GM12878 (cell line): Measurements from ENCODE around the gene TMEM161B. TPM values are rescaled to one million over a fixed set of nuclear protein-coding genes. Genes with fewer than 3 reads are reported as not detected.

Experiments used
- ATAC-seq: fragments of 200-7000 bp; cut with Tn5 transposase; 3 replicates; pipeline ENCODE4 v1.9.1; 2020; ENCODE audit warnings: mild to moderate bottlenecking, moderate library complexity
- BruUV-seq: library from RNA; stranded (reverse); fragments of 400-500 nt; replicated peaks from 2 replicates; lab custom pipeline; 2021; lab: Mats Ljungman, UMichigan
- CTCF ChIA-PET: fragments of 300-600 bp; sonication (Branson Sonifier 250); formaldehyde crosslinking; extraction: SDS; loops from one replicate; lab custom pipeline; 2021; ENCODE audit warnings: inconsistent platforms; lab: Yijun Ruan, JAX
- POLR2A ChIA-PET: fragments of 350-600 bp; formaldehyde crosslinking; extraction: SDS; loops from one replicate; lab custom pipeline; 2021; ENCODE audit warnings: inconsistent platforms; lab: Charles Lee
- RAD21 ChIA-PET: fragments of 300-600 bp; sonication (Branson Sonifier 250); formaldehyde crosslinking; loops from one replicate; lab custom pipeline; 2023; ENCODE audit warnings: antibody characterized with exemption; ENCODE audit not compliant: unreplicated experiment; lab: Charles Lee
- SMC1A ChIA-PET: fragments of 300-600 bp; sonication (Branson Sonifier 250); formaldehyde crosslinking; loops from one replicate; lab custom pipeline; 2023; ENCODE audit not compliant: unreplicated experiment, uncharacterized antibody; lab: Charles Lee
- DNase-seq: peaks from one replicate; pipeline ENCODE4 v3.0.0-alpha.2; 2011; ENCODE audit warnings: low read depth, low spot score
- FAIRE-seq: peaks from 3 replicates; lab custom pipeline; 2011; peaks lifted over from hg19 to GRCh38; lab: Jason Lieb, UNC
- H2AFZ ChIP-seq: 2 replicates; pipeline ENCODE4 v1.6.0; 2011; ENCODE audit warnings: low read depth, low read length, control low read depth; ENCODE audit not compliant: control insufficient read depth
- H3K27ac ChIP-seq: 2 replicates; pipeline ENCODE4 v1.5.1; 2011; ENCODE audit warnings: control low read depth; ENCODE audit not compliant: control insufficient read depth, insufficient read depth
- H3K27me3 ChIP-seq, 2 experiments: replicated peaks in 1 of 2; 2 replicates each; pipeline versions ENCODE4 v1.6.0 to v1.6.1; 2011; ENCODE audit warnings: low read length in 1 of 2; ENCODE audit not compliant: control insufficient read depth in 2 of 2, insufficient read depth in 2 of 2
- H3K36me3 ChIP-seq, 2 experiments: 2 replicates each; pipeline ENCODE4 v1.5.1; 2011; ENCODE audit warnings: low read length in 1 of 2; ENCODE audit not compliant: control insufficient read depth in 2 of 2, insufficient read depth in 2 of 2
- H3K4me1 ChIP-seq: 2 replicates; pipeline ENCODE4 v1.6.1; 2011; ENCODE audit warnings: mild to moderate bottlenecking, low read length, moderate library complexity, mixed read lengths; ENCODE audit not compliant: control insufficient read depth, insufficient read depth
- H3K4me2 ChIP-seq: 2 replicates; pipeline ENCODE4 v1.6.0; 2011; ENCODE audit warnings: control low read depth; ENCODE audit not compliant: control insufficient read depth, insufficient read depth
- H3K4me3 ChIP-seq: fragments of 200-600 bp; sonication (generic); 2 replicates; pipeline ENCODE4 v1.5.1; 2016
- H3K79me2 ChIP-seq: 2 replicates; pipeline ENCODE4 v1.6.0; 2011; ENCODE audit warnings: low read length; ENCODE audit not compliant: control insufficient read depth, insufficient read depth
- H3K9ac ChIP-seq: 2 replicates; pipeline ENCODE4 v1.8.0; 2011; ENCODE audit warnings: low read length, control low read depth, mixed read lengths; ENCODE audit not compliant: control insufficient read depth, insufficient read depth
- H3K9me3 ChIP-seq: replicated peaks from 3 replicates; pipeline ENCODE4 v1.5.1; 2011; ENCODE audit warnings: mild to moderate bottlenecking, low read length; ENCODE audit not compliant: control insufficient read depth, insufficient read depth
- H4K20me1 ChIP-seq: 2 replicates; pipeline ENCODE4 v1.6.0; 2011; ENCODE audit not compliant: control insufficient read depth, insufficient read depth
- IRF4 ChIP-seq: IDR thresholded peaks from 2 replicates; pipeline ENCODE4 v1.6.1; 2011; ENCODE audit warnings: low read depth, low read length
- JUNB ChIP-seq: IDR thresholded peaks from 2 replicates; pipeline ENCODE4 v1.6.1; 2016; ENCODE audit warnings: antibody characterized with exemption, mild to moderate bottlenecking
- MTA2 ChIP-seq: fragments of 450-650 bp; IDR thresholded peaks from 2 replicates; pipeline ENCODE4 v1.6.1; 2016; ENCODE audit warnings: low read depth, mild to moderate bottlenecking, moderate library complexity
- MYB ChIP-seq: fragments of 150-350 bp; IDR thresholded peaks from 2 replicates; pipeline ENCODE4 v1.6.1; 2014; ENCODE audit warnings: mild to moderate bottlenecking, low read depth, low read length, borderline replicate concordance
- NFYB ChIP-seq: IDR thresholded peaks from 2 replicates; pipeline ENCODE4 v1.6.1; 2011; ENCODE audit warnings: low read depth, mild to moderate bottlenecking, low read length, improper control_type of control experiment, moderate library complexity; ENCODE audit not compliant: insufficient read depth
- STAT3 ChIP-seq: IDR thresholded peaks from 2 replicates; pipeline ENCODE4 v1.6.1; 2011; ENCODE audit warnings: low read depth, low read length, improper control_type of control experiment
- WRNIP1 ChIP-seq: IDR thresholded peaks from 2 replicates; pipeline ENCODE4 v1.6.1; 2011; ENCODE audit warnings: low read depth, low read length, improper control_type of control experiment, borderline replicate concordance
- WGBS: methylation state at CpG from one replicate; pipeline ENCODE4 v1.1.6; 2016; ENCODE audit warnings: low lambda C conversion rate; ENCODE audit not compliant: insufficient replicate concordance, insufficient coverage; ENCODE audit errors: missing lambda C conversion rate; 5-methylcytosine and 5-hydroxymethylcytosine counted together
- in situ Hi-C: fragments of 300-500 bp; cut with MboI; formaldehyde crosslinking; loops from 9 replicates; pipeline ENCODE4 v1.14.3; 2018; ENCODE audit warnings: mixed read lengths
- intact Hi-C: fragments of 100-400 bp; cut with micrococcal nuclease; formaldehyde crosslinking; loops from one replicate; pipeline ENCODE4 v1.14.2; 2022; ENCODE audit not compliant: unreplicated experiment
- polyA plus RNA-seq, 11 experiments: library from polyadenylated mRNA; depleted of rRNA in 4 of 11; unstranded in 6 of 11; stranded (reverse) in 5 of 11; fragments of >200 nt; fragmentation: Nextera tagmentation in 4 of 11; fragmentation: Illumina TruSeq in 1 of 11; extraction: Ambion mirVana in 4 of 11; extraction: Trizol in 1 of 11; gene quantifications; 1 replicate in 1 of 11; 2 replicates in 10 of 11; pipeline versions ENCODE4 v1.2.1 to v1.2.3, GENCODE V29; 2011 to 2016; ENCODE audit warnings: inconsistent platforms in 2 of 11, missing spikeins in 2 of 11, low read depth in 1 of 11
- total RNA-seq, 4 experiments: library from RNA; depleted of rRNA in 3 of 4; stranded (reverse); fragments of >200 nt in 3 of 4; fragmentation: Illumina TruSeq in 1 of 4; extraction: Trizol in 1 of 4; gene quantifications; 2 replicates each; pipeline versions ENCODE4 v1.2.1 to v1.2.3, GENCODE V29; 2013 to 2021
- TF ChIP-seq, protein P1 (sequence below): fragments of 150-350 bp; IDR thresholded peaks from 2 replicates; pipeline ENCODE4 v1.6.1; 2014; ENCODE audit warnings: mild to moderate bottlenecking, low read depth, low read length
- TF ChIP-seq, protein P2 (sequence below): IDR thresholded peaks from 2 replicates; pipeline ENCODE4 v1.6.1; 2012; ENCODE audit warnings: low read depth, low read length, improper control_type of control experiment

Gene TMEM161B
- total and polyA plus RNA-seq, 10 of the 15 experiments (the other 5 are each of a cell fraction or from before 2014, with no cell fraction given): 13.8 to 38.9 (median 25.0) TPM

DNA sequence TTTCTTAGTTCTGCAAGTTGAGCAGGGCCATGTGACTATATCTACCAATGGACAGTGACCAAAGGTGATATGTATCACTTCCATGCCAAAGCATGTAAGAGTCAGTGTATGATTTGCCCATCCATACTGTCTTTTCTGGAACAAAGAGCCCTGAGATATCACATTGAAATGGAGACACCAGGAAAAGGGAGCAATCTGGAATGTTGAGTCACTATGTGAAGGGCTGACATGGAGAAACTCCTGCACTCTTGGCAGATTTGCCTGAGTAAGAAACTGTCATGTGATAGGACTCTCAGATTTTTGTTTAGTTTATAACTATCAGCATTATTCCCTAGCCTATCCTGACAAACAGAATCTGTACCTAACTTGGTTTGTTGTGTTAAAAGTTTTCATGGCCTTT lies 29.8 kb upstream of the TMEM161B start:
- Histone ChIP-seq H3K4me2 (no peak overlapping the region), H3K27me3 (no peaks in the 10 kb centered on the region), H3K27ac (no peak overlapping the region), H2AFZ (no peak overlapping the region), H3K9ac (no peak overlapping the region), H3K4me1 (no peaks in the 10 kb centered on the region), H4K20me1 (no peaks in the 10 kb centered on the region), H3K4me3 (no peak overlapping the region), H3K9me3 (no peaks in the 10 kb centered on the region), H3K36me3 (no peaks in the 10 kb centered on the region), H3K79me2 (no peaks in the 10 kb centered on the region)
- intact Hi-C loops (no loop called here), in situ Hi-C loops (no loop called here)
- no peak for DNase-seq
- ChIA-PET SMC1A (no interaction called here), POLR2A (no interaction called here), RAD21 (no interaction called here), CTCF (no interaction called here)
- TF ChIP-seq IRF4: no peak
- TF ChIP-seq, protein P1, sequence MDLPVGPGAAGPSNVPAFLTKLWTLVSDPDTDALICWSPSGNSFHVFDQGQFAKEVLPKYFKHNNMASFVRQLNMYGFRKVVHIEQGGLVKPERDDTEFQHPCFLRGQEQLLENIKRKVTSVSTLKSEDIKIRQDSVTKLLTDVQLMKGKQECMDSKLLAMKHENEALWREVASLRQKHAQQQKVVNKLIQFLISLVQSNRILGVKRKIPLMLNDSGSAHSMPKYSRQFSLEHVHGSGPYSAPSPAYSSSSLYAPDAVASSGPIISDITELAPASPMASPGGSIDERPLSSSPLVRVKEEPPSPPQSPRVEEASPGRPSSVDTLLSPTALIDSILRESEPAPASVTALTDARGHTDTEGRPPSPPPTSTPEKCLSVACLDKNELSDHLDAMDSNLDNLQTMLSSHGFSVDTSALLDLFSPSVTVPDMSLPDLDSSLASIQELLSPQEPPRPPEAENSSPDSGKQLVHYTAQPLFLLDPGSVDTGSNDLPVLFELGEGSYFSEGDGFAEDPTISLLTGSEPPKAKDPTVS: no peak
- TF ChIP-seq WRNIP1: no peak
- no peak for TF ChIP-seq MYB
- TF ChIP-seq, protein P2, sequence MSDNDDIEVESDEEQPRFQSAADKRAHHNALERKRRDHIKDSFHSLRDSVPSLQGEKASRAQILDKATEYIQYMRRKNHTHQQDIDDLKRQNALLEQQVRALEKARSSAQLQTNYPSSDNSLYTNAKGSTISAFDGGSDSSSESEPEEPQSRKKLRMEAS: no peak
- ATAC-seq: no peak
- BruUV-seq: no TSS peak
- FAIRE-seq: no peak

DNA sequence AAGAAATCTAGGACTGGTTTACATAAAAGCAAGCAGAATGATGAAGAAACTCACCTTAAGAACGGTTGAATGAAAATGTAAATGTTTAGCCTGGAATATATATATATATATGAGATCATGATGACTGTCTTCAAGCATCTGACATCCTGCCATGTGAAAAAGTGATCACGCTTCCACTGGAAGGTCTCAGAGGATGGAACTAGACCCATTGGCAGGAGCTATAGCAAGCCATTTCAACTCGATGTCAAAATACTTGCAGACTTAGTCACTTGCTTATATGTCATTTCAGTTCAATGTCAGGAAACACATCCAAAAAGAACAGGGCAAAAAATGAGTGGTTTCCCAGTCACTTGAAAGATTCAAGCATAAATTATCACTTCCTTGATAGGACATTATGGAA lies 22.2 kb upstream of the TMEM161B start:
- Histone ChIP-seq H2AFZ (no peak overlapping the region), H3K4me1 (no peaks in the 10 kb centered on the region), H3K27me3 (no peaks in the 10 kb centered on the region), H4K20me1 (no peaks in the 10 kb centered on the region), H3K9me3 (no peaks in the 10 kb centered on the region), H3K9ac (no peak overlapping the region), H3K36me3 (no peaks in the 10 kb centered on the region), H3K4me3 (no peak overlapping the region), H3K4me2 (no peak overlapping the region), H3K27ac (no peak overlapping the region), H3K79me2 (no peaks in the 10 kb centered on the region)
- SMC1A ChIA-PET: no interaction called here
- BruUV-seq: no TSS peak
- intact Hi-C loops: no loop called here
- in situ Hi-C loops: no loop called here
- CTCF ChIA-PET: interaction anchor here (1.2 kb wide), 1 partner anchor 17 kb away, joined by 3 read pairs; no protein-coding TSS in a partner anchor
- FAIRE-seq (no peak), ATAC-seq (no peak), DNase-seq (no peak)
- POLR2A ChIA-PET: no interaction called here
- RAD21 ChIA-PET: no interaction called here
- TF ChIP-seq JUNB (no peak), STAT3 (no peak), MTA2 (no peak), NFYB (no peak)
- 98% methylated on average over 3 of the region's 3 CpGs for WGBS
